Ovary (tissue), 3 donors: ENCODE data around the gene CDC42EP4.
"Not testable (repeated sequence)": the region's sequence is repeated elsewhere in the genome, so short reads cannot be mapped to it uniquely, and the experiment has no call there.

Experiments
- CTCF ChIP-seq, 3 donors: fragments of 450-650 bp in 2 of 3; fragments of 200-600 bp in 1 of 3; IDR thresholded peaks; one replicate each; pipeline versions ENCODE4 v1.5.1 to v1.8.0; 2016 to 2022; ENCODE audit warnings: antibody characterized with exemption in 3 of 3, mild to moderate bottlenecking in 1 of 3
- EP300 ChIP-seq: sonication (generic); formaldehyde crosslinking; IDR thresholded peaks from one replicate; pipeline ENCODE4 v1.6.1; 2017; ENCODE audit warnings: antibody characterized with exemption
- POLR2A ChIP-seq: fragments of 450-650 bp; IDR thresholded peaks from one replicate; pipeline ENCODE4 v1.6.1; 2017; ENCODE audit warnings: antibody characterized with exemption, mild to moderate bottlenecking, moderate library complexity
- donor health status: DM: no; HTN: no; CAD: no.

- not testable (repeated sequence) for TF ChIP-seq CTCF (IDR thresholded peaks at IDR 0.05); POLR2A; EP300
These were observed 21.6 kb upstream of the CDC42EP4 start for GRCh38 chr17:73333445-73333844.
